Heart left ventricle (tissue), 13 donors: ENCODE results near the gene PPARG.

ENCODE experiments used
- CTCF ChIP-seq, 12 donors: fragments of 200-600 bp; sonication (generic) in 4 of 12; IDR thresholded peaks; one replicate each; pipeline versions ENCODE4 v1.5.0 to v1.8.0; 2018 to 2022; ENCODE audit warnings: antibody characterized with exemption in 12 of 12, mild to moderate bottlenecking in 5 of 12
- POLR2A ChIP-seq, 2 donors: fragments of 450-650 bp; IDR thresholded peaks; one replicate each; pipeline ENCODE4 v1.6.1; 2017; ENCODE audit warnings: antibody characterized with exemption in 2 of 2, mild to moderate bottlenecking in 2 of 2, moderate library complexity in 2 of 2
- donor health status: ischemic (EF 13 %, LVEDD 7.1; RV severe dilation, severe dysfunction).
- donor health status: DM: no; HTN: yes; CAD: no.
- donor health status: DM: no; HTN: no; CAD: no.
- donor health status: ischemic (EF 25% LVEDD 6.9; RV normal size, moderate dysfunction).
- donor health status: ischemic (EF 25% LVEDD 5.7; RV mildly dilated, moderate dysfunction).
- donor health status: ischemic (EF 35%, LVEDD 5.7; RV mildly dilated, moderate dysfunction).
- donor health status: nonischemic (EF 11% LVEDD 7.7; RV severe dilation, severe dysfunction).
- donor health status: DM: yes; HTN: yes; CAD: no.
- donor health status: PGD.
- donor health status: ischemic (EF 29% LVEDD 5.4; RV normal size, mild dysfunction).
- donor health status: nonischemic (EF 23%, LVEDD 6.1; RV moderate dilation, normal function).

- TF ChIP-seq CTCF (IDR thresholded peaks at IDR 0.05) (no peak), POLR2A (IDR thresholded peaks at IDR 0.05) (no peak)
Measured at GRCh38 chr3:12421132-12421531, 132.3 kb downstream of the PPARG start.
